ENCODE results near the gene PLPP4. TPM values are rescaled to one million over a fixed set of nuclear protein-coding genes. Genes with fewer than 3 reads are reported as not detected.

Gene PLPP4
- total RNA-seq, 1 experiment from 2014 or later, result not detected

DNA sequence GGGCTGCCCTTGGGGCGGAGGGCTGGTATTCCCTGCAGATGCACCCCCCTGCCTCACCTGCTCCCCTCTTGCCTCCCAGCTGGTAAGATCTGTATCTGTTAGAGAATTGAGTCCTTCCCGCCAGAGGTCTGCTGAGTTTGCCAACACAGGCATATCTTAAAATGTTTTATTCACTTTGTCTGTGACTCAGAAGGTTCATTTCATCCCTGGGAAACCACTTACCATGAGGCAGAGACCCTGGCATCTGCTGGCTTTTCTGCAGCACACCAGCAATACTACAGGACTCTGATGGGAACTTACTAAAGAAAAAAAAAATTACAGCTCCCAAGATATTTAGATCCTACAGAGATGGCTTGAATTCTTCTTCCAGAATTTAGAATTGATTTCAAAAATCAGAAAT is 131.3 kb downstream of the PLPP4 start:
- CTCF ChIA-PET, result no interaction called here
- Mint-ChIP-seq H3K27me3 (ENCODE audit: unreplicated experiment) (peaks cover 4% of the 10 kb centered on the region), H3K36me3 (ENCODE audit: insufficient read depth, unreplicated experiment) (no peaks in the 10 kb centered on the region), H3K9me3 (ENCODE audit: low read depth, unreplicated experiment) (no peaks in the 10 kb centered on the region), H3K4me3 (ENCODE audit: low read depth, unreplicated experiment) (no peak overlapping the region), H3K4me1 (ENCODE audit: low read depth, unreplicated experiment) (peaks cover 8% of the 10 kb centered on the region), H3K27ac (ENCODE audit: unreplicated experiment) (no peak overlapping the region)
- BruUV-seq (replicated peaks), result no TSS peak
- TF ChIP-seq, protein P1, sequence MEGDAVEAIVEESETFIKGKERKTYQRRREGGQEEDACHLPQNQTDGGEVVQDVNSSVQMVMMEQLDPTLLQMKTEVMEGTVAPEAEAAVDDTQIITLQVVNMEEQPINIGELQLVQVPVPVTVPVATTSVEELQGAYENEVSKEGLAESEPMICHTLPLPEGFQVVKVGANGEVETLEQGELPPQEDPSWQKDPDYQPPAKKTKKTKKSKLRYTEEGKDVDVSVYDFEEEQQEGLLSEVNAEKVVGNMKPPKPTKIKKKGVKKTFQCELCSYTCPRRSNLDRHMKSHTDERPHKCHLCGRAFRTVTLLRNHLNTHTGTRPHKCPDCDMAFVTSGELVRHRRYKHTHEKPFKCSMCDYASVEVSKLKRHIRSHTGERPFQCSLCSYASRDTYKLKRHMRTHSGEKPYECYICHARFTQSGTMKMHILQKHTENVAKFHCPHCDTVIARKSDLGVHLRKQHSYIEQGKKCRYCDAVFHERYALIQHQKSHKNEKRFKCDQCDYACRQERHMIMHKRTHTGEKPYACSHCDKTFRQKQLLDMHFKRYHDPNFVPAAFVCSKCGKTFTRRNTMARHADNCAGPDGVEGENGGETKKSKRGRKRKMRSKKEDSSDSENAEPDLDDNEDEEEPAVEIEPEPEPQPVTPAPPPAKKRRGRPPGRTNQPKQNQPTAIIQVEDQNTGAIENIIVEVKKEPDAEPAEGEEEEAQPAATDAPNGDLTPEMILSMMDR (IDR thresholded peaks at IDR 0.05; ENCODE audit: unreplicated experiment), result no peak
- intact Hi-C loops (cut with micrococcal nuclease; ENCODE audit: unreplicated experiment), result loop anchor here (10.0 kb wide), 1 partner anchor 146 kb away; no protein-coding TSS in a partner anchor
- DNase-seq, result no peak

DNA sequence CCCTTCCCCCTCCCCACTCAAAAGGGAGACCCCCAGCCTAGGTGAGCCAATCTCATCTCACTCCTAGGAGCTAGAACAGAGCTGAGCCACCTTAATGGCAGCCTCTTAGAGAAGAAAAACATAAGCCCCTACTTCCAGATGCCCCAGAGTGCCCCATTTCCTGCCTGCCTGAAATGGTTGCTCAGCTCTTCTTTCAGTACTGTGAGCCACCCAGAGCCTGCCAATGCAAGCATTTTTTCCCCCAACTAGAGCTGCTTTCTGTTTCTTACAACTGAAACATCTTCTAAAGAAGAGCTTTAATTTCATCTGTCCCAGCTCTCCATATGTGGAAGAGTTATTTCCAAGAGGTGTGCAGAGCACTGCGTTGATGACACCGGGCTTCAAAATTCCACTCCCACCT is 136.7 kb downstream of the PLPP4 start:
- BruUV-seq (replicated peaks), result no TSS peak
- peaks cover 14% of the 10 kb centered on the region for H3K27me3 Mint-ChIP-seq (ENCODE audit: unreplicated experiment)
- CTCF ChIA-PET, result no interaction called here
- no peak for DNase-seq
- no peaks in the 10 kb centered on the region for H3K9me3 Mint-ChIP-seq (ENCODE audit: low read depth, unreplicated experiment)
- no peak overlapping the region for H3K4me3 Mint-ChIP-seq (ENCODE audit: low read depth, unreplicated experiment)
- H3K27ac Mint-ChIP-seq (ENCODE audit: unreplicated experiment), result no peak overlapping the region
- TF ChIP-seq, protein P1 (IDR thresholded peaks at IDR 0.05; ENCODE audit: unreplicated experiment), result no peak
- H3K4me1 Mint-ChIP-seq (ENCODE audit: low read depth, unreplicated experiment), result no peaks in the 10 kb centered on the region
- intact Hi-C loops (cut with micrococcal nuclease; ENCODE audit: unreplicated experiment), result no loop called here
- no peaks in the 10 kb centered on the region for H3K36me3 Mint-ChIP-seq (ENCODE audit: insufficient read depth, unreplicated experiment)

DNA sequence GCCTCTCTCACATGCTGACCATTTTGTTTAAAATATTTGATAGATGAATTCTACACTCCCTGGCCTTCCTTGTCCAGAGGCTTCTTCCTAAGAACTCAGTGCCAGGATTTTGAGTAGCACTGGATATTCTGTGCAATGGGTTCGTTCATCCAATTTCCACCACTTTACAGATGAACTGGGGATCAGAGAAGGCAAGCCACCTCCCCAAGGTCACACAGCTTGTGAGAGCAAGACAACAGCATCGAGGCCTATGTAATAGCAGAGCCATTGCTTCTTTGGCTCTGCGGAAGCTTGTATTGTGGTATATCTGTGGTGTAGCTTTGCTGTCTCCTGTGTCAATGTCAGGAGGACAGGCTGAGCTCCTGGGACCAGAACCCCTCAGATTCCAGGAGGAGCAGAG is 140.9 kb downstream of the PLPP4 start:
- H3K4me3 Mint-ChIP-seq (ENCODE audit: low read depth, unreplicated experiment), result no peak overlapping the region
- no peak overlapping the region for H3K27ac Mint-ChIP-seq (ENCODE audit: unreplicated experiment)
- no peaks in the 10 kb centered on the region for H3K9me3 Mint-ChIP-seq (ENCODE audit: low read depth, unreplicated experiment)
- peaks cover 14% of the 10 kb centered on the region for H3K27me3 Mint-ChIP-seq (ENCODE audit: unreplicated experiment)
- CTCF ChIA-PET, result no interaction called here
- intact Hi-C loops (cut with micrococcal nuclease; ENCODE audit: unreplicated experiment), result no loop called here
- BruUV-seq (replicated peaks), result no TSS peak
- no peaks in the 10 kb centered on the region for H3K36me3 Mint-ChIP-seq (ENCODE audit: insufficient read depth, unreplicated experiment)
- no peak for DNase-seq
- no peaks in the 10 kb centered on the region for H3K4me1 Mint-ChIP-seq (ENCODE audit: low read depth, unreplicated experiment)
- TF ChIP-seq, protein P1 (IDR thresholded peaks at IDR 0.05; ENCODE audit: unreplicated experiment), result no peak

DNA sequence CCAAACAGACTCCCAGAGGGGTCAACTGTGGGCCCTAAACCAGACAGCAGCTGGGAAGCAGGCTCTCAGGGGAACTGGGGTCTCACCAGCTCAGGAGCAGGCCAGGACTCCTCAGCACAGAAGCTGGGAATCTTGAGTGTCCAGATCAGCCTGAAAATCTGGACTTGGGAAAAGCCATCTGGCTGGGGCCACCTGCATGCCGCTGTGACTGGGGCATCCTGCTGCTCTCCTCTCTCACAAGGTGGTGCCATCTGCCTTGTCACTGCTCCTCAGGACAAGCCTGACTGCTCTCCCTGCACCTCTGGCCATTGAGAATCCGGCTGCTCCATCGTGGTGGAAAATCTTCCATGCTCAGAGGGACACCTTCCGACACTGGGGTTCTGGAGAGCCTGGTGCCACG is 141.4 kb downstream of the PLPP4 start:
- Mint-ChIP-seq H3K9me3 (ENCODE audit: low read depth, unreplicated experiment) (no peaks in the 10 kb centered on the region), H3K4me1 (ENCODE audit: low read depth, unreplicated experiment) (no peaks in the 10 kb centered on the region), H3K27ac (ENCODE audit: unreplicated experiment) (no peak overlapping the region), H3K4me3 (ENCODE audit: low read depth, unreplicated experiment) (no peak overlapping the region), H3K27me3 (ENCODE audit: unreplicated experiment) (peaks cover 9% of the 10 kb centered on the region), H3K36me3 (ENCODE audit: insufficient read depth, unreplicated experiment) (no peaks in the 10 kb centered on the region)
- TF ChIP-seq, protein P1 (IDR thresholded peaks at IDR 0.05; ENCODE audit: unreplicated experiment), result no peak
- no peak for DNase-seq
- intact Hi-C loops (cut with micrococcal nuclease; ENCODE audit: unreplicated experiment), result no loop called here
- CTCF ChIA-PET, result no interaction called here
- no TSS peak for BruUV-seq (replicated peaks)
